DND-41 (cell line): ENCODE data around the gene SNX20.

ENCODE experiments used
- EZH2 ChIP-seq: IDR thresholded peaks from 3 replicates; pipeline ENCODE4 v1.6.1; 2012; ENCODE audit warnings: borderline replicate concordance, low read depth, mild to moderate bottlenecking, moderate library complexity, low read length, inconsistent platforms; ENCODE audit not compliant: severe bottlenecking
- TF ChIP-seq, protein P1 (sequence below): IDR thresholded peaks from 2 replicates; pipeline ENCODE4 v1.5.1; 2012; ENCODE audit warnings: borderline replicate concordance, low read length, moderate library complexity, mild to moderate bottlenecking; ENCODE audit not compliant: poor library complexity, severe bottlenecking; ENCODE audit errors: extremely low read depth

DNA sequence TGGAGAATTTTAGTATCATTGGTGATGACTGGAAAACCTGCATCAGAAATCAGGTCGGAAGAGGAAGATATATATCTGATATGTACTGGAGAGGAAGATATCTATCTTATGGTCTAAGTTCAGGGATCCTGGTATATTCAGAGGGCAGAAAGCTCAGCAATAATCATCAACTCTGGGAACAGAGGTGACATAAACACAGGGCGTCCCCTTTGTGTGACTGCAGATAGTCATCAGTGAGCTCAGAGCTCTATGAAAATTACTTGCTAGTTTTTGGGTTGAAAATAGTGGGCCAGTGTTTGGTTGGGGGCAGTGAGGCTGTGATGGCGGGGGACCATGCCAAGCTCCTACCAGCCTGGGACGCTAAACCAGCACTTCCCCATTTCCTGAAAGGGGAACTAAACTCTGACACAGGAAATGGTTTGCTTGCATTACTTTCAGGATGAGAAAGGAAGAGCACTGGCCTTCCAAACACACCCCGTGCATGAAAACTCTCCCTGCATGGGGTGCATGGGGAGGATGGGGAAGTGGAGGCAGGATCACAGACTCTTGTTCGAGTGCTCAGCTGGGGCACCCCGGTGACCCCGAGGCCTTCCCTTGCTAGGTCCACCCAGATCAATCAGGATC, 28.1 kb upstream of the SNX20 start:
- TF ChIP-seq, protein P1, sequence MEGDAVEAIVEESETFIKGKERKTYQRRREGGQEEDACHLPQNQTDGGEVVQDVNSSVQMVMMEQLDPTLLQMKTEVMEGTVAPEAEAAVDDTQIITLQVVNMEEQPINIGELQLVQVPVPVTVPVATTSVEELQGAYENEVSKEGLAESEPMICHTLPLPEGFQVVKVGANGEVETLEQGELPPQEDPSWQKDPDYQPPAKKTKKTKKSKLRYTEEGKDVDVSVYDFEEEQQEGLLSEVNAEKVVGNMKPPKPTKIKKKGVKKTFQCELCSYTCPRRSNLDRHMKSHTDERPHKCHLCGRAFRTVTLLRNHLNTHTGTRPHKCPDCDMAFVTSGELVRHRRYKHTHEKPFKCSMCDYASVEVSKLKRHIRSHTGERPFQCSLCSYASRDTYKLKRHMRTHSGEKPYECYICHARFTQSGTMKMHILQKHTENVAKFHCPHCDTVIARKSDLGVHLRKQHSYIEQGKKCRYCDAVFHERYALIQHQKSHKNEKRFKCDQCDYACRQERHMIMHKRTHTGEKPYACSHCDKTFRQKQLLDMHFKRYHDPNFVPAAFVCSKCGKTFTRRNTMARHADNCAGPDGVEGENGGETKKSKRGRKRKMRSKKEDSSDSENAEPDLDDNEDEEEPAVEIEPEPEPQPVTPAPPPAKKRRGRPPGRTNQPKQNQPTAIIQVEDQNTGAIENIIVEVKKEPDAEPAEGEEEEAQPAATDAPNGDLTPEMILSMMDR: no peak
- TF ChIP-seq EZH2: no peak
